Muscle layer of duodenum (tissue), 2 donors: ENCODE data around the gene MYZAP.

ENCODE experiments used
- H3K27ac ChIP-seq: one replicate; pipeline ENCODE4 v1.7.0; 2013; ENCODE audit warnings: mild to moderate bottlenecking, low read length
- H3K27me3 ChIP-seq: one replicate; pipeline ENCODE4 v1.7.0; 2013; ENCODE audit warnings: low read depth, mild to moderate bottlenecking, control low read depth, low read length
- H3K36me3 ChIP-seq, 2 donors: one replicate each; pipeline ENCODE4 v1.7.0; 2013; ENCODE audit warnings: low read length in 2 of 2, control low read depth in 1 of 2, mild to moderate bottlenecking in 1 of 2; ENCODE audit not compliant: insufficient read depth in 2 of 2, control insufficient read depth in 1 of 2
- H3K4me1 ChIP-seq, 2 donors: one replicate each; pipeline ENCODE4 v1.7.0; 2013; ENCODE audit warnings: low read length in 2 of 2, mild to moderate bottlenecking in 2 of 2, control low read depth in 1 of 2, moderate library complexity in 1 of 2; ENCODE audit not compliant: insufficient read depth in 2 of 2, control insufficient read depth in 1 of 2
- H3K4me3 ChIP-seq, 2 donors: one replicate each; pipeline ENCODE4 v1.7.0; 2013; ENCODE audit warnings: low read length in 2 of 2, low read depth in 1 of 2, mild to moderate bottlenecking in 1 of 2
- H3K9me3 ChIP-seq, 2 donors: one replicate each; pipeline ENCODE4 v1.7.0; 2013; ENCODE audit warnings: low read length in 2 of 2, control low read depth in 1 of 2, mild to moderate bottlenecking in 1 of 2; ENCODE audit not compliant: control insufficient read depth in 1 of 2
- donor health status: healthy.

The MYZAP gene

DNA sequence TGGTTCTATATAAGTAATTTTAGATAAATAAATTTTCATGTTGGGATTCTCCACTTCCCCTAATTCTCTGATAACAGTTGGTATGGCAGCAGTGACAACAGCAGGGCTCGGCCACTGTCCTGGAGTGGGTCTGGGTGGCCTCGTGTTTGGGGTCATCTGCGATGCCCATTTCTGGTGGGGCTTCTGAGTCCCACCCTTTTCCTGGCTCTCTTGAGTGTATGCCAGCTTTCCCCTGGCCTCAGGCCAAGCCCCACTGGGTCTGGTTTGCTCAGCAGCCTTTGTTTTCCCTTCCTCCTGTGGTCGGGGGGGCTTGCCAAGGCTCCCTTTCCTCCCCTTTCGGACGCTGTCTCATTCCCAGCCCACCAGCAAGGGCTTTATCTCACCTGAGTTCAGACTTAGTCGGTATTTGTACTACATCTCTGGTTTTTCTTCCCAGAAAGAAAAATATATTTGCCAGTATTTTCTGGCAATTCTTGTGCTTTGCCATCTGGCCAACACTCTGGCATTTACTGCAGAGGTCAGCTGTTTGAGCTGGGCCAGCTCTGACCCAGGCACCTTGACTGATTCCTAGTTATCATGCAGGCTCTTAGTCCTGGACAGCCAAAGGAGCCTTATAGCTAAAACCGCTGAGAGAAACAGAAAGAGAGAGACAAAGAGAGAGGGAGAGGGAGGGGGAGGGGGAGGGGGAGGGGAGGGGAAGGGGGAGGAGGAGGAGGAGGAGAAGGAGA, 35.2 kb downstream of the MYZAP start:
- Histone ChIP-seq H3K4me1 (peaks cover 0 to 8% of the 10 kb centered on the region in 2 donors), H3K36me3 (peaks cover 0 to 3% of the 10 kb centered on the region in 2 donors)

DNA sequence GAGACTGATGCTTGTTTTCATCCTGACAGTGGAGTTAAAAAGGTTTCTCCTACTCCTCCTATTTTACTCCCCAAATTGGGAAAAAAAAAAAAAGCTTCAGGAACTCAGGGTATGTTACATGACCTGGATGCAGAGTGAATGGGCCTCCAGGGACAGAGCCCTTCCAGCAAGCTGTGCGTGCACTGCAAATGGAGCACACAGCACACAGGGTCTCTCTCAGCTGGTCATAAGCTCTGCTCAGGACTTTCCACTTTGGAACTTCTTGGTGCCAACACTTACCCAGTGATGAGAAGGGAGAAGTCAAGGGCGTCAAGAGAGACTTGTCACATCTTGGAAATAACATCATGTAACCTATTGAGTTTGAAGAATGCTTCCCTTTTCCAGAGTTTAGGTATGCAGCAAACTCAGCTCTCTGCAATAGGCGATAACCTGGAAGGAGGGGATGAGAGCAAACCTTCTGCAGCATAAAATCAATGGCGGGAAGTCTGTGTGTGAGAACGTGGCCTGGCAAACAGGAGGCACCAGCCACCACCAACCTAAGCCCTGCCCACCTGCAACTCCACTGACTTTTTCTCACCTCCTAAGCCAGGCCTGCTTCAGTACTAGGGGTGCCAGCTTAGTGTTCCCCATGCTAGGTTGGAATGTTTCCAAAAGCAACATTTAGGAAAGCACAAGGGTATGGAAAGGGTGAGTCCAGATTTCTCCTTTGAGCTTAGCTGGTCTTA, 39.8 kb downstream of the MYZAP start:
- Histone ChIP-seq H3K27ac (no peak overlapping the region), H3K4me1 (no peaks in the 10 kb centered on the region), H3K27me3 (no peaks in the 10 kb centered on the region), H3K4me3 (no peak overlapping the region), H3K9me3 (no peaks in the 10 kb centered on the region), H3K36me3 (peaks cover 5 to 7% of the 10 kb centered on the region in 2 donors)

More for the DNA sequence above, 35.2 kb downstream of the MYZAP start:
- no peak overlapping the region for H3K27ac ChIP-seq
- H3K4me3 ChIP-seq: no peak overlapping the region
- no peaks in the 10 kb centered on the region for H3K27me3 ChIP-seq
- H3K9me3 ChIP-seq: no peaks in the 10 kb centered on the region

- H3K27ac ChIP-seq: no peak overlapping the region
- no peaks in the 10 kb centered on the region for H3K4me1 ChIP-seq
- H3K9me3 ChIP-seq: no peaks in the 10 kb centered on the region
- peaks cover 5 to 8% of the 10 kb centered on the region in 2 donors for H3K36me3 ChIP-seq
- H3K4me3 ChIP-seq: no peak overlapping the region
- no peaks in the 10 kb centered on the region for H3K27me3 ChIP-seq
Observed at GRCh38 chr15:57634290-57634689, 42.6 kb downstream of the MYZAP start.

- no peaks in the 10 kb centered on the region for H3K27me3 ChIP-seq
- no peak overlapping the region for H3K27ac ChIP-seq
- no peak overlapping the region for H3K4me3 ChIP-seq
- H3K4me1 ChIP-seq: no peaks in the 10 kb centered on the region
- peaks cover 5 to 14% of the 10 kb centered on the region in 2 donors for H3K36me3 ChIP-seq
- no peaks in the 10 kb centered on the region for H3K9me3 ChIP-seq
Observed at GRCh38 chr15:57635300-57635909, 43.7 kb downstream of the MYZAP start.

- Histone ChIP-seq H3K27ac (no peak overlapping the region), H3K9me3 (no peaks in the 10 kb centered on the region), H3K4me1 (no peaks in the 10 kb centered on the region), H3K4me3 (no peak overlapping the region), H3K36me3 (peaks cover 5 to 14% of the 10 kb centered on the region in 2 donors), H3K27me3 (no peaks in the 10 kb centered on the region)
Observed at GRCh38 chr15:57637846-57638245, 46.1 kb downstream of the MYZAP start.

GRCh38 chr15:57639306-57639705, 47.6 kb downstream of the MYZAP start:
- Histone ChIP-seq H3K9me3 (no peaks in the 10 kb centered on the region), H3K27me3 (no peaks in the 10 kb centered on the region), H3K36me3 (peaks cover 0 to 8% of the 10 kb centered on the region in 2 donors), H3K4me1 (no peaks in the 10 kb centered on the region), H3K4me3 (no peak overlapping the region), H3K27ac (no peak overlapping the region)

DNA sequence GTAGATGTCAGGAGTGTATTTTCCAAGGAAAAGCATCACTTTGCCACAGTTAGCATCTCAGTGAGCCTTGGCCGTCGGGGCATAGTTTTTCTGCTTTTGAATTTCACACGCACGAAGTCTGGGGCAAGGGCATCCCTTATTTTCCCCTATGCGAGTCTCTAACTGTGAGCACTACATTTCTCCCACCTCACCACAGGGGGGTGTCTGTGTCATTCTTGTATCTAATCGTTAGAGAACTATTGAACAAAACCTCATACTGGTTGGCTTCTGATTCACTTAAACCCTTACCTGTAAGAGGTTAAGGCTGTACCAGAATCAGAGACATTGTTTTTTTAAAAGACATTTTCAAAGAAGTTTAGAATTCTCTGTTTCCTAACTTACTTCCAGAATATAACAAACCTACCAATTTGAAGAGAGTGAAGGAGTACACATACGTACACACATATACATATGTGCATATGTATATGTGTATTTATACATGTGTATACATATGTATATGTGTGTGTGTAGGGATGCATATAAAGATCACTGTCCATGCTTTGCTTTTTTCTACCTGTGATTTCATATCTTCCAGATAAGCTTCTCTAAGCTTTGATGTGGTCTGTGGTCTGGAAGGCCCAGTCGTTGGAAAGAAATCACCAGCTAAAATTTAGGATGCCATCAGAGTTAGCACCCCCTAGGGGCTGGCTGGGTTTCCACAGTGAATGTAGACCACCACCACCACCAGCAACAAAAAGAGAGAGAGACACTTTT, 49.4 kb downstream of the MYZAP start:
- no peaks in the 10 kb centered on the region for H3K4me1 ChIP-seq
- H3K27me3 ChIP-seq: no peaks in the 10 kb centered on the region
- H3K9me3 ChIP-seq: no peaks in the 10 kb centered on the region
- H3K4me3 ChIP-seq: no peak overlapping the region
- no peak overlapping the region for H3K27ac ChIP-seq
- peaks cover 0 to 8% of the 10 kb centered on the region in 2 donors for H3K36me3 ChIP-seq

DNA sequence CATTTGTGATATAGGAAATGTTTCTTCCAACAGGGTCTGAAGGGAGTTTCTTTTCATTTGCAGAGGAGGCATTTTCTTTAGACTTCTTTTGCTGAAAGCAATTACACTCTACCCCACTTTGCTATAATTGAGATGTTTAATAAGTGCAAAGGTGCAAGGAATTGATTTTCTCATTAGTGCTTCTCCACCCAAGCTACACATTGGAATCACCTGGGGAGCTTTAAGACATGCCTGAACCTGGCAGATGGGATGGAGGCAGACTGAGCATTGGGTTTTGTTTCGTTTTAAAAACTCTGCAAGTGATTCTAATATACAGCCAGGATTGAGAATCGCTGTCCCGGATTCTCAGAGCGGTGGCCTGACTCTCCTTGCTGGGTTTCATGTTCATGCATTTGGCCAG, 52.1 kb downstream of the MYZAP start:
- Histone ChIP-seq H3K27ac (no peak overlapping the region), H3K4me3 (no peak overlapping the region), H3K9me3 (no peaks in the 10 kb centered on the region), H3K4me1 (no peaks in the 10 kb centered on the region), H3K36me3 (peaks cover 0 to 8% of the 10 kb centered on the region in 2 donors), H3K27me3 (no peaks in the 10 kb centered on the region)

GRCh38 chr15:57646087-57646486, 54.4 kb downstream of the MYZAP start:
- no peaks in the 10 kb centered on the region for H3K9me3 ChIP-seq
- H3K27ac ChIP-seq: no peak overlapping the region
- H3K4me1 ChIP-seq: no peaks in the 10 kb centered on the region
- H3K4me3 ChIP-seq: no peak overlapping the region
- H3K27me3 ChIP-seq: no peaks in the 10 kb centered on the region
- H3K36me3 ChIP-seq: no peaks in the 10 kb centered on the region

- Histone ChIP-seq H3K36me3 (no peaks in the 10 kb centered on the region), H3K4me3 (no peak overlapping the region), H3K27ac (no peak overlapping the region), H3K9me3 (no peaks in the 10 kb centered on the region), H3K27me3 (no peaks in the 10 kb centered on the region), H3K4me1 (no peaks in the 10 kb centered on the region)
Observed at GRCh38 chr15:57647071-57647790, 55.5 kb downstream of the MYZAP start.
